HTR-8/SVneo (cell line): ENCODE data around the gene ATP8A2.
"Not testable (repeated sequence)": the region's sequence is repeated elsewhere in the genome, so short reads cannot be mapped to it uniquely, and the experiment has no call there.

Experiments
- DNase-seq: peaks from one replicate; pipeline ENCODE4 v3.0.0; 2011; ENCODE audit warnings: low spot score, mixed read lengths; ENCODE audit not compliant: insufficient read length
- FAIRE-seq: peaks from 2 replicates; lab custom pipeline; 2011; peaks lifted over from hg19 to GRCh38; lab: Jason Lieb, UNC

The ATP8A2 gene

DNA sequence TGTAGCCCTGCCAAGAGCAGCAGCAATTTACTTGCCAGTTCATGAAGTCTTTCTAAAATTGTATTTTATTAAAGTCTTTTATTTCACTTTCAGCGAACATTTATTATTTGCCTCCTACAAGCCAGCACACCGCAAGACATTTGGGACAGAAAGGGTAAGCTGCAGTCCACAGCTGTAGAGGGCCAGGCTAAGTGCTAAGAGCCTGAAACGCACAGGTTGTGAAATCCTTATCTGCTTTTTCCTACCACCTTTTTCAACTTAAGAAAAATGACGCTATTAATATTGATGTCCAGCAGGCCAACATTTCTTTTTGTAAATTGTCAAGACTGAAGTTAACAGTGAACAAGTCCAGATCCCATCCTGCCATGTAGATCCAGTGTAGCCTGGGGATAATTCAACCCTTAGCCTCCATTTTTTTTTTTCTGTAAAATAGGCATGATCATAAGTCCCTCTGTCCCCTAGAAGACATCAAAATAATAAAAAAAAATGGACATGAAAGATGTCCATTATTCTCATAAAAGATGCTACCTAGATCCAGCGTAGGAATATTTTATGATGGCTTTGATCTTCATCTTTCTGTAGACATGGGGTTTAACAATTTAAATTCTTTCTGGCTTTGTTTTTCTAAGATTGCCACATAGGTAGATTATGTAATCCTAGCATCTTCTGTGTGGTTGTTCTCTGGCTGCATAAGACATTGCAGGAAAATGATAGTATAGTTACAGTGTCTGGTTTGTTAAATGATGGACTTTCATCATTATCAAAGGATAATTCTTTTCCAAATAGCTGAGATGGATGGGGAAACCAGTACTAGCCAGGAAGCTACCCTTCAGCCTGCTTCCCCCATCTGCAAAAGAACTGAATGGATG lies 551.7 kb downstream of the ATP8A2 start:
- no peak for FAIRE-seq
- no peak for DNase-seq

DNA sequence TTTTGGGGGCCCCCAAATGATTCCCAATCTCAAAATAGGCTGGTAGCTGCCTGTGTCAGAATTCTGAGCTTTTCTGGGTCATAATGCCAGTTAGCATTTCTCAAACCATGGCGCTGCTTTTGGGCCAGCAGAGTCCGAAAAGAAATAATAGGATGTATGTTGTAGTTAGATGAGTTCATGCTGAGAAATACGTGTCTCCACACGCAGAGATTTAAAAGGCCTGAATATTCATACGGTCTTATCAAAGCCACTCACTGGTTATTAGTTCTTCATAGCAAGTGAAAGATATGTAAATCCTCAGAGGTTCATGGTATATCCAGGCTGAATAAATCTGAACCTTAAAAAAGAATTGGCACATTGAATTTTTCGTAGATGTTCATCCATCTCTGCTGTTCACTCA lies 555.6 kb downstream of the ATP8A2 start:
- DNase-seq (no peak), FAIRE-seq (no peak)

- FAIRE-seq (no peak), DNase-seq (no peak)
These were observed 556.2 kb downstream of the ATP8A2 start for GRCh38 chr13:25927932-25928331.

- FAIRE-seq (no peak), DNase-seq (no peak)
These were observed 557.2 kb downstream of the ATP8A2 start for GRCh38 chr13:25928941-25929505.

DNA sequence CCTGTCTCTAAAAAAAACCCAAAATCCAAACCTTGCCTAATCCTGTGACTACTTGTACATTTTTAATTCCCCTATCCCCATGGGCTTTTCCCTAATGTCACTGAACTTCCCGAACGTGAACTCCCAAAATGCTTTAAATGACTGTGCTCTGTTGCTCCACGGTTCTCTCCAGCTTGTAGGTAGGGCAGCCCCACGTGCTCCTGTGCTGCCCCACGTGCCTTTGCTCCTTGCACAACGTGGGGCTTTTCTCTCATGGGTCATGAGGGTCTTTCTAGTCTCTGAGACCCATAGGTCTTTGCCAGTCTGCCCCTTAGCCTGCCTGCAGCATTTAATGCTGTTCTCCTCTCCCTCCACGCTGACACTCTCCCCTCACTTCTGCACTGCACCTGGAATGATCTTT lies 558.0 kb downstream of the ATP8A2 start:
- no peak for FAIRE-seq
- DNase-seq, result no peak

DNA sequence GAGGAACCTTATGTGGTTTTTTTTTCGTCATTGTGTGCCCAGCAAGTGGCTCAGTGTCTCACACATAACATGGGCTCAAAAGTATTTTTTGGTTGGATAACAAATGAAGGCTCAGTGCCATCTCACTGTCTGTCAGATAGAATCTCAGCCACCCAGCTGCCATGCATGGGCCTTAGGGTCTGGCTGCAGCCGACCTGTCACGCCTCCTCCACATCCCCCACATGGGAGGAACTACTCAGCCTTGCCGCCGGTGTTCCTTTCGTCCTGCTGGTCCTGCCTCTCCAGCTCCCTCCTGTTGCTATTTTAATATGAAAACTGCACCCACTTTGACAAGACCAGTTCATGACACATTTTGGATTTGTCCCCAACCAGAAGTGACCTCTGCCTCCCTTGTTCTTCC lies 558.9 kb downstream of the ATP8A2 start:
- DNase-seq (no peak), FAIRE-seq (no peak)

DNA sequence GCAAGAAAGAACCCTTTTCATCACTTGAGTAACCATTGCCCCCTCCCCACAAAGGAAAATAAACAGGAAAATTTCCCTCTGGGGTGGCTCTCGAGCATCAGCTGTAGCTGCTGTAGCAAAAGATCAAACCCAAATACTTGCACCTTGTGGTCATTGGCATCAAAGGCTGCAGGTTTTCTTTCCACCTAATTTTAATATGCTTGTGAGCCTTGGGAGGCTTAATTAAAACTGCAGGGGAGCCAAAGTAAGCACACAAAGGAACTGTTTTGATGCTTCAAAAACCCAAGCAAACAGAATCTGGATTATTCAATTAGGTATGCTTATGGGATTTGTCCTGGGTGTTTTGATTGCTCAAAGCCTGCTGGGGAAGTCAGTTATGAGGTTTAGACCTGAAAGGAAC lies 560.6 kb downstream of the ATP8A2 start:
- no peak for FAIRE-seq

DNA sequence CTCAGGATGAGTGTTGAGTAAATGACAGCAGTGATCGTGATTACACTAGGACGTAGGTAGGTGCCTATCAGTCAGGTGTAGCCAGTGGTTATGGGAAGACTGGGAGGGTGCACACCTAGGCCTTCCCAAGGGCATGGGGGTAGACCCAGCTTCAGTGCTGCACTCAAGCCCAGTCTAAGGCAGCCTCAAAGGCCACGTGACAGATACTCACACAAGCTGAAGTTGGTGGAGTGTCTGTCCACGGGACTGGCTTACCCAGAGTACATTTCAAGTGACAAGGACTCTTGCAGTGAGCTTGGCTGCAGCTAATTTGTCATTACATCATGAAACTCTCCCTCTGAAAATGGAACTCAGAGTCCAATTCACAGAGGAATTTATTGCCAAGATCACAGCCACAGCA lies 561.7 kb downstream of the ATP8A2 start:
- no peak for DNase-seq
- no peak for FAIRE-seq

More for the DNA sequence above, 560.6 kb downstream of the ATP8A2 start:
- no peak for DNase-seq

DNA sequence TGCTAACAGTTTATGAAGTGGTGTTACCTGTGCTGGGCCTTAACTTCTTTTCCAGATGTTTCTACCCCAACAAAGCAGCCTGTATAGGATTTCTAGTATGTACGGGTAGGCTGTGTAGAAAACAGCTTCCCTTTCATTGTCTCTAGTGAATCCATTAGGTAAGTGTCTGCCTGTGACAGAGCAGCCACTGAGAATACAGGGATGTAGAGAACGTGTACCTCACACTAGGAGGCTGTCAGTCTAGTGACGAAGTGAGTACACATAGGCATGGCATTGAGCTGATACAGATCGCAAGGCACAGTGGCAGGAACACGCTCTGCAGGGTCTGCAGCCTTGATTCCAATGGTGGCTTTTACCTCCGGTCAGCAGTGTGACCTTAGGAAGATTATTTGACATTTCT lies 562.4 kb downstream of the ATP8A2 start:
- FAIRE-seq (no peak), DNase-seq (no peak)

DNA sequence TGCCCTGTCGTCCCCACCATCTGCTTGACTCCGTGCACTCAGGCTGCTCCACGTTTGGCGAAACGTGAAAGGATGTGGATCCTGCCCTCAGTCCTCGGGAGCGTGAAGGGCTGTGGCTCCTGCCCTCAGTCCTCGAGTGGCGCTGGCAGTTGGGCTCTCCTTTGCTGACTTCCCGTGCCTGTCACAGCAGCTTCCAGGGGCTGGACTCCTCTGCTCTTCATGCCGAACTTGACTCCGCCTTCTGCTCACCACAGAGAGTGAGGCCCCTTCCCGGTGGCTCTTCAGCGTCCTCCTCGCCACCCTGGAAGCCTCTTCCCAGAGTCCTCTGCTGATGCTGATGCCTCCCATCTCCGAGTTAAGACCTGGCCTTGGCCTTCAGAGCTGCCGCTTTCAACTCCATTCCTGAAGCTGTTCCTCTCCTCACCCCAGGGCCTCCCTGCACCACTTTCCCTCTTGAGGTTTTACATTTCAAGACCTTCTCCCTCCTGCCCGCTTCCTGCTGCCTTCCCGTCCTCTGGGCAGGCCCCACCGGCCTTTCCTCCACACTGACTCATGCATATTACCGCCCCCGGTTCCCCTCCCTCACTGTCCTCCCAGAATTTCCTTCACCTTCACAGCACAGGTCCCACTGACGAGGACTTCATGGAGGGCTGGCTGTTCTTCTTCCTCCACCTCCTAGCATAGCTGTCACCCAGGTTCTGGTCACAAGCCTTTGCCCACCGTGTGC lies 568.4 kb downstream of the ATP8A2 start:
- DNase-seq, result no peak
- no peak for FAIRE-seq

GRCh38 chr13:25943081-25943480 lies 571.3 kb downstream of the ATP8A2 start:
- DNase-seq (no peak), FAIRE-seq (no peak)

GRCh38 chr13:25943658-25944057 lies 571.9 kb downstream of the ATP8A2 start:
- DNase-seq (no peak), FAIRE-seq (no peak)

DNA sequence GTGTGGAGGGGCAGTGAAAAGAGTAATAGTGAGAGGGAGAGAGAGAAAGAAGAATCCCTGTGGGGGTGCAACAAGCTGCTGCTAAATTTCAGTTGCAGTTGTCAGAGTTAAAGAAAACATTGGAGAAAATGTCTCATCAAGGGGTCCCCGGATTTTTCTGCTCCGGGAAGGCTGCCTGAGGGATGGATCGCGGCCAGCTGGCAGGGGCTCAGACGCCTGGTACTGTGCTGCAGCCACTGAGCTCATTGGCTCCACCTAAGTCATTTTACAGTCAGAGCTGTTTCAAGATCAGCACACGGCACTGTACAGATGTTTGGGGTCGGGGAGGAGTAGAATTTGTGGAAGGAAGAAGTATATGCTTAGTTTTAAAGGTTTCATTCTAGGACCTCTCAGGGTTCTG lies 573.8 kb downstream of the ATP8A2 start:
- no peak for FAIRE-seq
- no peak for DNase-seq

GRCh38 chr13:25946321-25946720 lies 574.5 kb downstream of the ATP8A2 start:
- FAIRE-seq, result no peak
- no peak for DNase-seq

DNA sequence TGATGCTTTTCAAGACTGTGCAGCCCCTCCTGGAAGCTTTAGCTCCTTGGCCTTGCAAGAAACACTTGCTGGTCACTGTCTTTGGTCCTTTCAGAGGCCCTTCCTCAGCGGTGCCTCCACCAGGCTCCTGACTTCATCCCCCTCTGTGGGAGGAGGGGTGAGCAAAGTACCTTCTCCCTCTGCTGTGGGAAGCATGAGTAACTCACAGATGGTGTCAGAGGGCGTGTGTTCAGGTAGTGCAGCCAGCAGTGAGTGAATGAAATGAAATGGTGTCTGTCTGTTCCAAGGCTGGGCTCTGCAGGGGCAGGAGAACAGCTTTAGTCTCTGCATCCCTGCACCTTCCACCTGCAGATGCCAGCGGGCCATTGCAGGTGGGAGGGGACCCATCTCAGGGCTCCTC lies 577.1 kb downstream of the ATP8A2 start:
- DNase-seq (no peak), FAIRE-seq (no peak)

DNA sequence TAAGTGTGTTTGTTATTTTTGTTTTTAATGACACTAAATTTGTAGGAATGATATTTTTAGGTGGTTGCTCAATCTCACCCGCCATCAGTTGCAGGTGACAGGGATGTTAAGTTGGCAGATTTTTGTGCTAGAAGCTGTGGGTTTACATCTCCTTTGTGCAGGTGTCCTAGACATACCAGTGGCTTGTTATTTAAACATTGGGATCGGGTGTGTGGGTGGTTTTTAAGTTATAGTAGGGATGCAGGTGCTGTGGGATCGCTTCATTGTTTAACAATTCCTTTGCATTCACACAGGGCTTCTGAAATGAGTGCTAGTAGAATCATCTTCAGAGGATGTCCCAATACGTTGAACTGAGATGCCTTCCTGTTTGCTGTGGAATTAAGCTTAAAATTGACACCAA lies 580.1 kb downstream of the ATP8A2 start:
- FAIRE-seq, result no peak
- no peak for DNase-seq

- FAIRE-seq, DNase-seq: not testable (repeated sequence)
These were observed 582.3 kb downstream of the ATP8A2 start for GRCh38 chr13:25954080-25954479.

GRCh38 chr13:25954943-25955342 lies 583.2 kb downstream of the ATP8A2 start:
- FAIRE-seq, DNase-seq: not testable (repeated sequence)

DNA sequence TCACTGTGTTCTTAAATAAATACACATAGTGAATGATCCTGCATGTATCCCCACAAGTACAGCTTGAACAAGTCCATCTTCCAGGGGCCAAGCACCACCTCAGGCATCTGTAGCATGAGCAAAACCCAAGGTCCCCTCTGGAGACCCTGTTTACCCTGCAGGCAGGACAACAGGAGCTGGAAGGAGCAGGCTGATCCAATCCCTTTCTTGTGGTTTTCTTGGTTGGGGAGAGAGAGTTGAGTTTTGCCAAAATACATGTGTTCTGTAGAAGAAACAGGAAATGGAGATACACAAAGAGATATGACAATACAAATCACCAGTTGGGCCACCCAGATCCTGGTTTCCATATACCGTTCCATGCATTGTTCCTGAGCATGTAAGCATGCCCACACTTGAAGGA lies 587.2 kb downstream of the ATP8A2 start:
- no peak for DNase-seq
- FAIRE-seq, result no peak

DNA sequence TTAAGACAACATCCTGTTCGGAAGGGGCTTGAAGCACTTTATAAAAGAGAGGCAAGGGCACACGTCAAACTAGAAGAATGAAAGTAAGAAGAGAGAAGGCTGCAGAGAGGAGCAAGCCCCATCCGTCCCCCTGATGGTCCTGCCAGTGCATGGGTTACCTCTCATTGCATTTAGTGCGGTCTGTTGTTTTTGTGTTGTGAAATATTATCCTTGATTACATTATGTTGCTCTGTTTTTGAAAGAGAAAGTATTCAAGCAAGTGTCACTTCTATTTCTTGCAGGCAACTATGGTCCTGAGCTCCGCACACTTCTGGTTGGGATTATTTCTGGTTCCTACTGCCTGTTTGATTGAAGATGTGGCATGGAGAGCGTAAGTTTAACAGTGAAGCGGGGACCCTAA lies 589.5 kb downstream of the ATP8A2 start:
- FAIRE-seq (no peak), DNase-seq (no peak)

- DNase-seq (no peak), FAIRE-seq (no peak)
These were observed 591.9 kb downstream of the ATP8A2 start for GRCh38 chr13:25963674-25964073.
